Measurements from ENCODE around the gene TES.
A peak's percentile ranks its signal among the peaks of the same experiment; 100 is the strongest.

TES gene

DNA sequence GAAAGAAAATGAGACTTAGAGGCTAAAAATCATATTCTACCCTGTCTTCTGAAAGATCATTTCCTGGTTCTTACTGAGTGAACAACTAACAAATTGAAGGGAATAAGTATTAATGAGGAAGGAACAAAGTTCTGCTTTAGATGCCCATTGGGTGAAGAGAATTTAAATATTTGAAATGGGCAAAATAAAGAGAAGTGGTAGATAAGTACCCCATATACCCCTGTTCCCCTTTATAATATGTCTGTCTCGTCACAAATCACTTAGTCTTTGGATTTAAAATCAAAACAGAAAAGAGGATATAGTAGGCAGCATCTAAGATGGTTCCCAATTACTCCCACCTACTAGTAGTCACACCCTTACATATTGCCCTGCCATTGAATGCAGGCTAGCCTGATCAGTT lies 13.2 kb downstream of the TES start:
- H3K27me3 ChIP-seq: no peaks in the 10 kb centered on the region
- H3K4me1 ChIP-seq: no peaks in the 10 kb centered on the region
- H3K9me3 ChIP-seq (replicated peaks in 1 of 11): no peaks in the 10 kb centered on the region
- peak overlapping the region in 2 of 11 experiments; percentile 19 to 25; a peak in 2 of 22 replicates for H3K4me2 ChIP-seq
- H4K20me1 ChIP-seq: no peaks in the 10 kb centered on the region
- H3K9ac ChIP-seq: no peak overlapping the region
- H3K27ac ChIP-seq: no peak overlapping the region
- TF ChIP-seq Cebpa-rat (IDR thresholded peaks at IDR 0.05): no peak
- no peaks in the 10 kb centered on the region for H3K36me3 ChIP-seq
- H3K4me3 ChIP-seq: no peak overlapping the region

DNA sequence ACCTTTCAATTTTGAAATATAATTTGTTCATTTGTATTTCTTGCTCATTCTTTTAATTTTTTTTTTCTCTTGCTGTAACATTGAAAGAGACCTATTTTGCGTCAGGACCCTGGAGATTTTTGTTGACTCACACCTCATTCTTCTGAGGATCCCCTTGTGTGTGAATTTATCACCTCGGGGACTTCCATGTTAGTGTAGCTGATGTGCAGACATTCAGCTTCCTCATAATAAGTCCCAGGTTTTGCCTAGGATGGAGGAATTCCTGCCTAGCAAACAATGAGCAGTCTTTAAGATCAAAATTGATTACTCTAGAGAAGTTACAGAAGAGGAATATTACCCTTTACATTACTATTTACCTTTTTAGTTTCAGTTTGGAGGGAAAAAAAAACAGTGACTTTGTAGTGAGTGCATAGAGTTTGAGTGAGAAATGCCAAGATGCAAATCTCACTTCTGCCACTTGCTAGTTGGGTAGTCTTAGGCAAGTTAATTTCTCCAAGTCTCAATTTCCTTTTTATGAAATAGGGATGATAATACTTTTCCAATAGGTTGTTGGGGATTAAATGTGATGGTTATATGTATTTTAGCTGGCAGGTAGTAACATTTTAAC lies 14.3 kb downstream of the TES start:
- H3K4me2 ChIP-seq: no peak overlapping the region
- H3K4me3 ChIP-seq: no peak overlapping the region
- H3K4me1 ChIP-seq: peaks cover 0 to 7% (median 0%) of the 10 kb centered on the region in 10 experiments; a peak in 5 of 20 replicates
- no peaks in the 10 kb centered on the region for H3K36me3 ChIP-seq
- H3K9ac ChIP-seq: no peak overlapping the region
- H3K27ac ChIP-seq: no peak overlapping the region
- no peaks in the 10 kb centered on the region for H3K9me3 ChIP-seq (replicated peaks in 1 of 11)
- no peaks in the 10 kb centered on the region for H4K20me1 ChIP-seq
- TF ChIP-seq Cebpa-rat (IDR thresholded peaks at IDR 0.05): no peak
- H3K27me3 ChIP-seq: no peaks in the 10 kb centered on the region

DNA sequence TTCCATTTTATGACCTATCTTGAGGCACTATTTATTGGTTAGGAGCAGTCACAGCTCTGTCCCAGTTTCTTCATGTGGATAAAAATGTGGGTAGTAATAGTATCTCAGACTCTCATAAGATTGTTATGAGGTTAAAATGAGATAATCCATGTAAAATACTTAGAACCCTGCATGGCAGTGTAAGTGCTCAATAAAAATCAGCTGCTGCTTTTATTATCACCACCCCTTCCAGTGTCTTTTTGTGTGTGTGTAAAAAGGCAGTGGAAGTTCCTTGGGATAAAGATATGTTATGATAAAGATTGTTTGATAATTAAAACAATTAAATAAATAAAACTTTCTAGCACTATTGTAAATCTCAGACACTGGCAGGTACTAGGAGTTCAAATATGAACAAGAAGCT lies 15.5 kb downstream of the TES start:
- no peak for TF ChIP-seq Cebpa-rat (IDR thresholded peaks at IDR 0.05)
- Histone ChIP-seq H3K4me2 (no peak overlapping the region), H3K4me1 (peaks cover 0 to 18% (median 0%) of the 10 kb centered on the region in 10 experiments; a peak in 5 of 20 replicates)

DNA sequence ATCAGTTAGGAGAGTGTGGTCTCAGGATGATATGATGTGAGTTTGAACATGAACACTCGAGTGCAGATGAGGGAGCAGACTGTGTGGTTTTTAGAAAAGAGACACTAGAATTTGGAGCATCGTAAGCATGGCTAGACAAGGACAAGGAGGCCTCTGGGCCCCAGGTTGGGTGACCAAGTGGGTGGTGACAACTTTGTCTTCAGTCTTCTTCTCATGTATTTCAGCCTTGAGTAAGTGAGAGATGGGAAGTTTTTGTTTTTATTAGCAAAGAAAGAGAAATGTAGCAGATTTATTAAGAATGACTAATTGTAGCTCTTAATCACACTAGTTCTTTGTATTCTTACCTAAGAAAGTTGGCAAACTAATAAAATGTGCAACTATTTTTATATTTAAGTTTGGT lies 16.3 kb downstream of the TES start:
- Histone ChIP-seq H4K20me1 (no peaks in the 10 kb centered on the region), H3K4me3 (no peak overlapping the region), H3K27me3 (no peaks in the 10 kb centered on the region), H3K9me3 (replicated peaks in 1 of 11) (no peaks in the 10 kb centered on the region), H3K36me3 (no peaks in the 10 kb centered on the region), H3K9ac (no peak overlapping the region), H3K4me1 (peaks cover 0 to 18% (median 0%) of the 10 kb centered on the region in 10 experiments; a peak in 6 of 20 replicates), H3K27ac (no peak overlapping the region), H3K4me2 (no peak overlapping the region)
- no peak for TF ChIP-seq Cebpa-rat (IDR thresholded peaks at IDR 0.05)

More for the DNA sequence above, 15.5 kb downstream of the TES start:
- no peaks in the 10 kb centered on the region for H3K36me3 ChIP-seq
- no peak overlapping the region for H3K9ac ChIP-seq
- H3K27ac ChIP-seq: no peak overlapping the region
- H4K20me1 ChIP-seq: no peaks in the 10 kb centered on the region
- H3K27me3 ChIP-seq: no peaks in the 10 kb centered on the region
- no peak overlapping the region for H3K4me3 ChIP-seq
- no peaks in the 10 kb centered on the region for H3K9me3 ChIP-seq (replicated peaks in 1 of 11)

DNA sequence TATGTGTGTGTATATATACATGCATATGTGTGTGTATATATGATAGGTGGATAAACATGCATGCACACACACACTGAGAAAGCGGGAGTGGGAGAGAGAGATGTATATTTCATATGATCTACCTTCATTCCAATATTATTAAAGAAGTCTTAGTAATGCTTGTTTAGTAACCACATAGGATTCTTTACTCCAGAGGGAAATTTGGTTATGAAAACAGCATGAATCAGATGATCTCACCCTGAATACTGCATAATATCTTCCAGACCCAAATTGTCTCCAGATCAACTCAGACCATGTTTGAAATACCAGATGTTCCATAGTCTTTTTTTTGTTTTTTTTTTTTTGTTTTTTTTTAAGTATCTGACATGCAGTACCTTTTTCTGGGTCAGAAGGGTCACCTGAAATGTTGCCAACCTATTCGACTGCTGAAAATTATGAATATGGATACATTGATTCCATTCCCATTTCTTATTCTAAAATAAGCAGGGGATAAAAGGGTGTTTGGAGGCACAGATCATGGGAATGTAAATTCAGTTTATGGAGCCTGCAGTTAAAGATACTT lies 17.4 kb downstream of the TES start:
- no peak overlapping the region for H3K4me3 ChIP-seq
- no peak overlapping the region for H3K4me2 ChIP-seq
- H3K9me3 ChIP-seq (replicated peaks in 1 of 11): no peaks in the 10 kb centered on the region
- peaks cover 0 to 26% (median 0%) of the 10 kb centered on the region in 10 experiments; a peak in 8 of 20 replicates for H3K4me1 ChIP-seq
- TF ChIP-seq Cebpa-rat (IDR thresholded peaks at IDR 0.05): no peak
- no peak overlapping the region for H3K27ac ChIP-seq
- H3K9ac ChIP-seq: no peak overlapping the region
- H3K27me3 ChIP-seq: no peaks in the 10 kb centered on the region
- no peaks in the 10 kb centered on the region for H3K36me3 ChIP-seq
- no peaks in the 10 kb centered on the region for H4K20me1 ChIP-seq

GRCh38 chr7:116228241-116228640 lies 17.9 kb downstream of the TES start:
- H3K4me2 ChIP-seq: no peak overlapping the region
- no peaks in the 10 kb centered on the region for H4K20me1 ChIP-seq
- no peaks in the 10 kb centered on the region for H3K36me3 ChIP-seq
- H3K9me3 ChIP-seq (replicated peaks in 1 of 11): no peaks in the 10 kb centered on the region
- H3K4me3 ChIP-seq: no peak overlapping the region
- H3K9ac ChIP-seq: no peak overlapping the region
- H3K4me1 ChIP-seq: peaks cover 0 to 31% (median 0%) of the 10 kb centered on the region in 10 experiments; a peak in 8 of 20 replicates
- no peaks in the 10 kb centered on the region for H3K27me3 ChIP-seq
- no peak for TF ChIP-seq Cebpa-rat (IDR thresholded peaks at IDR 0.05)
- H3K27ac ChIP-seq: no peak overlapping the region

DNA sequence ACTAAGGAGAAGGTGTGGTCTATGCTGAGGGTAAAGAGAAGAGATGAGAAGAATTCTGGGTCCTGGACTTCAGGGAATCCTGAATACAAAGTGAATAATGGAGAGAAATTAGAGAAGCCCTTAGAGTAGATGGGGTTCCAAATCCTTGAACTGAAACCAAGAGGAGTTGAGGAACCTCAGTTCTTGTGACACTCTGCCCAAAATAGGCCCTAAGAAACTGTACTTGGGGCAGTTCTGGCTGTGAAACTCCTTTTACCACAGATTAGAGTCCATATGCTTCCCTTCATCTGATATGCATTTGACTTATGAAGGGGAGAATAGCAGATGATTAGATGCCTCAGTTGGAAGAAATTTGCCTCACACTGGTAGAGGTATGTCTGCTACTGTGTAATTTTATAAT lies 19.0 kb downstream of the TES start:
- Histone ChIP-seq H3K4me3 (no peak overlapping the region), H3K4me2 (peak overlapping the region in 3 of 11 experiments; percentile 10 to 44 (median 19); a peak in 4 of 22 replicates), H3K9me3 (replicated peaks in 1 of 11) (no peaks in the 10 kb centered on the region), H3K36me3 (no peaks in the 10 kb centered on the region), H3K9ac (no peak overlapping the region), H3K4me1 (peaks cover 0 to 32% (median 0%) of the 10 kb centered on the region in 10 experiments; a peak in 8 of 20 replicates), H3K27ac (no peak overlapping the region), H4K20me1 (no peaks in the 10 kb centered on the region), H3K27me3 (no peaks in the 10 kb centered on the region)
- TF ChIP-seq Cebpa-rat (IDR thresholded peaks at IDR 0.05): no peak

- no peaks in the 10 kb centered on the region for H3K36me3 ChIP-seq
- no peaks in the 10 kb centered on the region for H3K27me3 ChIP-seq
- no peak overlapping the region for H3K9ac ChIP-seq
- peak overlapping the region in 1 of 11 experiments; percentile 3; a peak in 2 of 22 replicates for H3K4me2 ChIP-seq
- peaks cover 0 to 32% (median 0%) of the 10 kb centered on the region in 10 experiments; a peak in 8 of 20 replicates for H3K4me1 ChIP-seq
- no peaks in the 10 kb centered on the region for H4K20me1 ChIP-seq
- H3K9me3 ChIP-seq (replicated peaks in 1 of 11): no peaks in the 10 kb centered on the region
- no peak overlapping the region for H3K4me3 ChIP-seq
- H3K27ac ChIP-seq: 0 out of 22 replicates have a peak overlapping the region, but pooled peaks of 1 of the 11 experiments have one; percentile 13
- TF ChIP-seq Cebpa-rat (IDR thresholded peaks at IDR 0.05): no peak
These were observed 20.1 kb downstream of the TES start for GRCh38 chr7:116230191-116231005.

- no peak overlapping the region for H3K4me3 ChIP-seq
- H3K9me3 ChIP-seq (replicated peaks in 1 of 11): no peaks in the 10 kb centered on the region
- peaks cover 0 to 32% (median 0%) of the 10 kb centered on the region in 10 experiments; a peak in 8 of 20 replicates for H3K4me1 ChIP-seq
- no peak overlapping the region for H3K27ac ChIP-seq
- TF ChIP-seq Cebpa-rat (IDR thresholded peaks at IDR 0.05): no peak
- no peak overlapping the region for H3K9ac ChIP-seq
- H3K36me3 ChIP-seq: no peaks in the 10 kb centered on the region
- no peaks in the 10 kb centered on the region for H4K20me1 ChIP-seq
- H3K4me2 ChIP-seq: peak overlapping the region in 1 of 11 experiments; percentile 18; a peak in 1 of 22 replicates
- H3K27me3 ChIP-seq: no peaks in the 10 kb centered on the region
These were observed 21.2 kb downstream of the TES start for GRCh38 chr7:116231543-116231942.

Data from BLaER1 treated with 17β-estradiol and CSF1 and Interleukin-3, amounts not matched to agents 10 nM and 100 nM (cell line).